Measurements from ENCODE around the gene RBM5.

- TF ChIP-seq CTCF (conservative IDR thresholded peaks at IDR 0.05 in 1 of 2, IDR thresholded peaks at IDR 0.05 in 1 of 2; ENCODE audit: low read depth in 1 of 2, low read length in 2 of 2) (no peak), EZH2 (IDR thresholded peaks at IDR 0.05; ENCODE audit: low read length, missing control alignments) (no peak)
Observed at GRCh38 chr3:50047426-50047825, 41.3 kb upstream of the RBM5 start.

All from fibroblast of lung (primary cell).